WTC11 (cell line): Measurements from ENCODE around the gene BMP10. TPM values are rescaled to one million over a fixed set of nuclear protein-coding genes. Genes with fewer than 3 reads are reported as not detected.

Experiments
- ATAC-seq: fragments of 200-7000 bp; cut with Tn5 transposase; 2 replicates; pipeline ENCODE4 v1.10.0; 2021; ENCODE audit warnings: mild to moderate bottlenecking, moderate library complexity
- CTCF ChIA-PET: fragments of 300-600 bp; sonication (Branson Sonifier 250); formaldehyde crosslinking; loops from one replicate; lab custom pipeline; 2021; ENCODE audit warnings: antibody characterized with exemption; lab: Charles Lee
- POLR2A ChIA-PET: fragments of 350-600 bp; sonication (Branson Sonifier 250); formaldehyde crosslinking; loops from one replicate; lab custom pipeline; 2021; ENCODE audit warnings: antibody characterized with exemption; lab: Charles Lee
- DNase-seq: peaks from one replicate; pipeline ENCODE4 v3.0.0; 2021; ENCODE audit warnings: low spot score
- H3K27ac Mint-ChIP-seq: 2 replicates; pipeline ENCODE4 v1.8.0; 2021; ENCODE audit warnings: mixed read lengths
- H3K27me3 Mint-ChIP-seq: 2 replicates; pipeline ENCODE4 v1.8.0; 2021; ENCODE audit warnings: low read depth, mild to moderate bottlenecking, moderate library complexity, mixed read lengths
- H3K36me3 Mint-ChIP-seq: 2 replicates; pipeline ENCODE4 v1.8.0; 2021; ENCODE audit warnings: mixed read lengths
- H3K4me1 Mint-ChIP-seq: 2 replicates; pipeline ENCODE4 v1.8.0; 2022; ENCODE audit warnings: mixed read lengths
- H3K4me3 Mint-ChIP-seq: 2 replicates; pipeline ENCODE4 v1.8.0; 2021; ENCODE audit warnings: mild to moderate bottlenecking, moderate library complexity, mixed read lengths
- H3K9me3 Mint-ChIP-seq: 2 replicates; pipeline ENCODE4 v1.8.0; 2021; ENCODE audit warnings: mixed read lengths
- AFF4 ChIP-seq: sonication (generic); formaldehyde crosslinking; IDR thresholded peaks from 2 replicates; pipeline ENCODE4 v1.8.1; 2023; ENCODE audit warnings: mild to moderate bottlenecking, missing genetic modification reagents, borderline replicate concordance
- AR ChIP-seq: fragments of 250-450 bp; sonication (Bioruptor Pico); IDR thresholded peaks from 2 replicates; pipeline ENCODE4 v1.9.0; 2021; ENCODE audit warnings: mild to moderate bottlenecking
- HMGA2 ChIP-seq: fragments of 250-450 bp; sonication (Bioruptor Pico); IDR thresholded peaks from 2 replicates; pipeline ENCODE4 v1.4.0; 2021; ENCODE audit warnings: mild to moderate bottlenecking, moderate library complexity
- IRF2 ChIP-seq: sonication (generic); formaldehyde crosslinking; IDR thresholded peaks from 2 replicates; pipeline ENCODE4 v1.8.0; 2022; ENCODE audit warnings: low read depth, missing genetic modification reagents, borderline replicate concordance
- KAT7 ChIP-seq: sonication (generic); formaldehyde crosslinking; IDR thresholded peaks from 2 replicates; pipeline ENCODE4 v1.8.1; 2023; ENCODE audit warnings: missing genetic modification reagents, mild to moderate bottlenecking, borderline replicate concordance
- NFATC4 ChIP-seq: fragments of 250-450 bp; sonication (Bioruptor Pico); IDR thresholded peaks from 2 replicates; pipeline ENCODE4 v1.9.0; 2021; ENCODE audit warnings: mild to moderate bottlenecking
- RORB ChIP-seq: fragments of 250-450 bp; sonication (Bioruptor Pico); IDR thresholded peaks from 2 replicates; pipeline ENCODE4 v1.9.0; 2021; ENCODE audit warnings: mild to moderate bottlenecking
- SMAD4 ChIP-seq: sonication (generic); formaldehyde crosslinking; IDR thresholded peaks from 2 replicates; pipeline ENCODE4 v1.8.0; 2022; ENCODE audit warnings: mild to moderate bottlenecking, missing genetic modification reagents
- TP53 ChIP-seq: sonication (generic); formaldehyde crosslinking; IDR thresholded peaks from 2 replicates; pipeline ENCODE4 v1.8.1; 2023; ENCODE audit warnings: mild to moderate bottlenecking, missing genetic modification reagents
- ZNF219 ChIP-seq: sonication (generic); formaldehyde crosslinking; IDR thresholded peaks from 2 replicates; pipeline ENCODE4 v1.8.0; 2023; ENCODE audit warnings: missing genetic modification reagents, mild to moderate bottlenecking, borderline replicate concordance
- ZNF232 ChIP-seq: sonication (generic); formaldehyde crosslinking; IDR thresholded peaks from 2 replicates; pipeline ENCODE4 v1.8.0; 2022; ENCODE audit warnings: mild to moderate bottlenecking, missing genetic modification reagents
- ZNF263 ChIP-seq: sonication (generic); formaldehyde crosslinking; IDR thresholded peaks from 2 replicates; pipeline ENCODE4 v1.8.1; 2022; ENCODE audit warnings: low read depth, mild to moderate bottlenecking, moderate library complexity, missing genetic modification reagents
- ZNF423 ChIP-seq: fragments of 250-450 bp; sonication (Bioruptor Pico); IDR thresholded peaks from 2 replicates; pipeline ENCODE4 v2.1.2; 2022; ENCODE audit warnings: mild to moderate bottlenecking, moderate library complexity
- ZNF425 ChIP-seq: fragments of 250-450 bp; sonication (Bioruptor Pico); conservative IDR thresholded peaks from 2 replicates; pipeline ENCODE4 v1.9.0; 2021; ENCODE audit warnings: mild to moderate bottlenecking
- ZNF671 ChIP-seq: fragments of 250-450 bp; sonication (Bioruptor Pico); IDR thresholded peaks from 2 replicates; pipeline ENCODE4 v1.8.0; 2021; ENCODE audit warnings: mild to moderate bottlenecking
- total RNA-seq: library from RNA; stranded (reverse); gene quantifications from 3 replicates; pipeline ENCODE4 v1.2.3, GENCODE V29; 2021
- TF ChIP-seq, protein P1 (sequence below): sonication (generic); formaldehyde crosslinking; IDR thresholded peaks from 2 replicates; pipeline ENCODE4 v1.8.1; 2023; ENCODE audit warnings: mild to moderate bottlenecking, missing genetic modification reagents, moderate library complexity
- TF ChIP-seq, protein P2 (sequence below): fragments of 250-450 bp; sonication (Bioruptor Pico); IDR thresholded peaks from 2 replicates; pipeline ENCODE4 v1.8.0; 2021; ENCODE audit warnings: mild to moderate bottlenecking
- TF ChIP-seq, protein P3 (sequence below): sonication (generic); formaldehyde crosslinking; IDR thresholded peaks from 2 replicates; pipeline ENCODE4 v1.8.0; 2023; ENCODE audit warnings: missing genetic modification reagents

The BMP10 gene
- total RNA-seq, 1 experiment from 2014 or later: not detected

GRCh38 chr2:68846091-68846490 is 25.1 kb downstream of the BMP10 start (continued):
- no peak for TF ChIP-seq ZNF219 (CRISPR knock-in tag)
- no peak for TF ChIP-seq SMAD4
- TF ChIP-seq AR (CRISPR knock-in tag): no peak

DNA sequence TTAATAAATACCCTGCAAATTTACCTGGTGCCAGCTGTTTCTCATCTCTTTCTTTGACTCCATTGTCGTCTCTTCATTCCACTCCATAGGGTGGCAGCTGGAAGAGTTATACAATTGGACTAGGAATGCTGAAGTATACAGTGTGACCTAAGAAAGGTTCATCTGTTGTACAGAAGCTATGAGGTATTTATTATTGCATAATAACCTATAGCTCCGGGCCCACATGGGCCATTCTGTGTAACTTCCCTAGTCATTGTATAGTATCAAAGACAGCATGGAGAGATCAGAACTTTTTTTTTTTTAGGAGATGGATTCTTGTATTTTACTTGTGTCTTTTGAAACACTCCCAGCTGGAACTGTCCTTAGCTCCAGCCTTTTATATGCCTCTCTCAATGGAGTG is 26.2 kb downstream of the BMP10 start:
- H3K4me3 Mint-ChIP-seq: no peak overlapping the region
- H3K27ac Mint-ChIP-seq: no peak overlapping the region
- no peaks in the 10 kb centered on the region for H3K27me3 Mint-ChIP-seq
- H3K4me1 Mint-ChIP-seq: no peaks in the 10 kb centered on the region
- TF ChIP-seq AFF4 (CRISPR knock-in tag) (no peak), ZNF423 (CRISPR knock-in tag) (no peak), SMAD4 (no peak), HMGA2 (no peak), TP53 (CRISPR knock-in tag) (no peak), ZNF263 (no peak), ZNF425 (CRISPR knock-in tag) (no peak), NFATC4 (CRISPR knock-in tag) (no peak), RORB (CRISPR knock-in tag) (no peak), IRF2 (no peak), ZNF232 (no peak), KAT7 (CRISPR knock-in tag) (no peak), ZNF671 (CRISPR knock-in tag) (no peak)
- TF ChIP-seq, protein P1, sequence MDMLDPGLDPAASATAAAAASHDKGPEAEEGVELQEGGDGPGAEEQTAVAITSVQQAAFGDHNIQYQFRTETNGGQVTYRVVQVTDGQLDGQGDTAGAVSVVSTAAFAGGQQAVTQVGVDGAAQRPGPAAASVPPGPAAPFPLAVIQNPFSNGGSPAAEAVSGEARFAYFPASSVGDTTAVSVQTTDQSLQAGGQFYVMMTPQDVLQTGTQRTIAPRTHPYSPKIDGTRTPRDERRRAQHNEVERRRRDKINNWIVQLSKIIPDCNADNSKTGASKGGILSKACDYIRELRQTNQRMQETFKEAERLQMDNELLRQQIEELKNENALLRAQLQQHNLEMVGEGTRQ (CRISPR knock-in tag): no peak
- TF ChIP-seq, protein P2, sequence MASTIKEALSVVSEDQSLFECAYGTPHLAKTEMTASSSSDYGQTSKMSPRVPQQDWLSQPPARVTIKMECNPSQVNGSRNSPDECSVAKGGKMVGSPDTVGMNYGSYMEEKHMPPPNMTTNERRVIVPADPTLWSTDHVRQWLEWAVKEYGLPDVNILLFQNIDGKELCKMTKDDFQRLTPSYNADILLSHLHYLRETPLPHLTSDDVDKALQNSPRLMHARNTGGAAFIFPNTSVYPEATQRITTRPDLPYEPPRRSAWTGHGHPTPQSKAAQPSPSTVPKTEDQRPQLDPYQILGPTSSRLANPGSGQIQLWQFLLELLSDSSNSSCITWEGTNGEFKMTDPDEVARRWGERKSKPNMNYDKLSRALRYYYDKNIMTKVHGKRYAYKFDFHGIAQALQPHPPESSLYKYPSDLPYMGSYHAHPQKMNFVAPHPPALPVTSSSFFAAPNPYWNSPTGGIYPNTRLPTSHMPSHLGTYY (CRISPR knock-in tag): no peak
- TF ChIP-seq, protein P3, sequence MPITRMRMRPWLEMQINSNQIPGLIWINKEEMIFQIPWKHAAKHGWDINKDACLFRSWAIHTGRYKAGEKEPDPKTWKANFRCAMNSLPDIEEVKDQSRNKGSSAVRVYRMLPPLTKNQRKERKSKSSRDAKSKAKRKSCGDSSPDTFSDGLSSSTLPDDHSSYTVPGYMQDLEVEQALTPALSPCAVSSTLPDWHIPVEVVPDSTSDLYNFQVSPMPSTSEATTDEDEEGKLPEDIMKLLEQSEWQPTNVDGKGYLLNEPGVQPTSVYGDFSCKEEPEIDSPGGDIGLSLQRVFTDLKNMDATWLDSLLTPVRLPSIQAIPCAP (CRISPR knock-in tag): no peak
- ChIA-PET POLR2A (no interaction called here), CTCF (interaction anchor here (1.0 kb wide), 1 partner anchor 93 kb away, joined by 6 read pairs; no protein-coding TSS in a partner anchor)
- H3K36me3 Mint-ChIP-seq: peaks cover 4% of the 10 kb centered on the region
- ATAC-seq (no peak), DNase-seq (no peak)
- H3K9me3 Mint-ChIP-seq: peaks cover 11% of the 10 kb centered on the region
